G401 (cell line): Measurements from ENCODE around the gene LARGE1. TPM values are rescaled to one million over a fixed set of nuclear protein-coding genes. Genes with fewer than 3 reads are reported as not detected.

ENCODE experiments used
- DNase-seq: peaks from one replicate; pipeline ENCODE4 v3.0.0-alpha.2; 2015; ENCODE audit warnings: low spot score
- in situ Hi-C: cut with HindIII; loops from 2 replicates; pipeline ENCODE4 v1.10.0; 2016; ENCODE audit warnings: low sequenced_read_pairs, mixed read lengths
- total RNA-seq: library from RNA; depleted of rRNA; stranded (reverse); fragments of >200 nt; shearing (Covaris generic); gene quantifications from 2 replicates; pipeline ENCODE4 v1.2.3, GENCODE V29; 2014

LARGE1 gene
- total RNA-seq, 1 experiment from 2014 or later, result 0.10 TPM

DNA sequence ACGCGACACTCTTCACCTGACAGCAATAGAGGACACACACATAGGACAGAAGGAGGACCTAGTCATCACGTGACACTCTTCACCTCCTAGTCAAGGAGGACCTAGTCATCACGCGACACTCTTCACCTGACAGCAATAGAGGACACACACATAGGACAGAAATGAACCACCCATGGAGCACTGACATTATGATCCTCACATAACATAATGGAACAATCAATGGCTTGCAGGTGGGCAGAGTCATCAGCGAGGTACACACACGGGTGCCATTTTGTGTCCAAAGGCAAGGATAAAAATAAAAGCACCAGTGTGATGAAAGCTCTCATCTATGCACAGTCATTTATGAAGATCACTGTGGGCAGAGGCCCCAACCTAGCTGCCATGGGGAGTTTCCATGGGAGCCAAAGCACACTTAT is 354.7 kb downstream of the LARGE1 start:
- DNase-seq, result no peak
- in situ Hi-C loops, result no loop called here

DNA sequence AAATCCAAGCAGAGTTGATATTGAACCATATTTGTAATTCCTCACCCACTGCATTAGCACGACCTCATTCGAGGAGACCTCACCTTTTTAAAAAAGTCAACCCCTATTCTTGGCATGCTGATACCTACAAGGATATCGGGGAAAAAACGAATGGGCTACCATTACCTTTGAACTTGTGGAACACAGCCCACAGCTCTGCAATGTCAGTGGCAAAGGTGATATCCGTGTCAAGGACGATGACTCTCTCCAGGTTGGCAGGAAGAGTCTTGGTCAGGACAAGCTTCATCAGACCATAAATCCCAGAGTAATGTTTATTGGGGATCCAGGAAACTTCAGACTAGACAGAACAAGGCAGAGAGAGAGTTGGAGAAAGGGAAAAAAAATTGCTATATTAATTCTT is 355.6 kb downstream of the LARGE1 start:
- DNase-seq, result no peak
- in situ Hi-C loops, result no loop called here

DNA sequence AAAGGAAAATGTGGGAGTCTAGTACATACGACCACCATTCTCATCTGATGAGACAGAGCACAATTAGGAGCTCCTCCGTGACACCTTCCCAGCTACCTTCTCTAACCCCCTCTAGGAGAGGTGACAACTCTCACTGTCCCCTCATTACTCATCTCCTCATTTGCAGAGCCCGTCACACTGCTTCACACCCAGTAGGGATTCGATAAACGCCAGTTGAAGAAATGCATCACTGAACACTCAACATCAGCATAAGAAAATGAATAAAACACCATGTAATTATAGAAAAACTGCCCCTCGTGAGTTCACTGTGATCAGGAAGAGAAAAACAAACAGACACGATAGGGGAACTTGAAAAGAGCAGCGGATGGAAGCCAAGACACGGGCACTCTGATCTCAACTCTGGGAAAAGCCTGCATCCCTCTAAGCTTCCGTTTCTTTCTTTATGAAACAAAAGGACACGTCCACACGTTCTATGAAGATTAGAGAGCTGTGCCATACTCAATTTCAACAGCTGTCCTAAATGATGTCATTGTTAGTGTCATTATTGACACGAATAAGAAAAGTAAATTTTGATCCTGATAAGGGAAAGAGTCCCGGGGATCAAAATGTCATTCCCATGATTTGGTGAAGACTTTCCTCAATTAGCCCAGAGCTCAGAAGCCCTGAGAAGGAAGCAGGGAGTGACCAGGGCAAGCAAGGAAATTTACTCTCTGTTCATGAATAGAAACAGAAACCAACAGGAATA is 356.9 kb downstream of the LARGE1 start:
- in situ Hi-C loops, result no loop called here
- no peak for DNase-seq

DNA sequence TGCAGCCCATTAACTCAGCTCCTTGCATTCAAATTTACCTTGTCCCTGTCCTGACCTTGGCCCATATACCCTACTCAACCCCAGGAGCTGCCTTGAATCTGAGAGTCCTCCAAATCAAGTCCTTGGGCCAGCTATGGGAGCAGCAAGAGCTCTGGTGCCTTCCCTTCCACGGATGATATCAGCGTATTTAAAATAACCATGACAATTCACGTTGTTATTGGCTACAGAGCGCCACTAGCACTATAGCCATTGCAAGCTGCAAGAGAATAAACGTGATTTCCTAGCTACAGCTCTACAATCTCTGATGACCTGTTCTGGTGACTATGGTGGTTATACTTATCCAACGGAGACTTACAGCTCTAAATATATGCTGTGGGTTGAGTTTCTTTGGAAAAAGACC is 357.8 kb downstream of the LARGE1 start:
- no peak for DNase-seq
- in situ Hi-C loops, result no loop called here

DNA sequence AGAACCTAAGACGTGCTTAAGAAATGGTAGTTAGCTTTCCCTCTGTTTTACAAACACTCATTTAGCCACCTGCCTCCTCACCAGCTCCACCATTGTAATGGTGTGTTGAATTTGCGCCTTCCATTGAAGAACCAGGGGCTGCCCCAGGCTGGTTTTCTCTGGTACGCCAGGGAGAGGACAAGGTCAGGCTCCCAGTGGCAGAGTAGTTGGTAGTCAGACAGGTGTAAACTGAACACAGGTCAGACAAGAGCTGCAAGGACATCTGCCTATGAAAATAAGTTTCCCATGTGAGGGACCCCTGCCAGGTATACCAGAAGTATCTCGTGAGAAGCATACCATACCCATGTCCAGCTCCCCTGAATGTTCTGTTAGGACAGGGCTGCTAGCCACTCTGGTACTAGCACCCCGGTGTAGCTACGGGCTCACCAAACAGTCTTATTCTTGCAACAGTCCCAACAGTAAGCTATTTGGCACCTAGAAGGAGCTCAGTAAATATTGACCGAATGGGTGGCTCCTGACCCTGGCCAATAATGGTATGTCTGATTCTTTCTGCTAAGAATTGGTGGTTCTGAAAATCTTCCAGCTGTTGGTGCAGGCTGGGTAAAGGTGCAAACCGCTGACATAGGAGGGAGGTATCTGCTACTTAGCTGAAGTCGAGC is 359.0 kb downstream of the LARGE1 start:
- no peak for DNase-seq
- in situ Hi-C loops, result no loop called here

DNA sequence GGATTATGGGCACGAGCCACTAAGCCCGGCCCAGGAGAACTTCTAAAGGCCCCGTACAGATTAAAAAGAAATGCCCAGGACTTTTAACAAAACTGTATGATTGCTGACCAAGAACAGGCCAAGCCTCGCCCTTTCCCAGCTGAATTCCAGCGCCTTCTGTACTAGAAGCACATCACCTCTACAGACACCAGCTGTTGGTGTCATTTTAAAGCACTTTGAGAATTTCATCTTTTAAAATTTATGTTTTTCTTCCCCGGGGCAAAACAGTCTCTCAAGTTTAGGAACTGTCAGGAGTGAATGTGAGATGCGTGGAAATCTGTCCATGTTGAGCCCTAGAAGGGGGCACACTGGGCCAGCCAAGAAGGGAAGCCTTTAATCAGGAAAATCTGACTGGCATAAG is 362.4 kb downstream of the LARGE1 start:
- in situ Hi-C loops, result no loop called here
- no peak for DNase-seq

DNA sequence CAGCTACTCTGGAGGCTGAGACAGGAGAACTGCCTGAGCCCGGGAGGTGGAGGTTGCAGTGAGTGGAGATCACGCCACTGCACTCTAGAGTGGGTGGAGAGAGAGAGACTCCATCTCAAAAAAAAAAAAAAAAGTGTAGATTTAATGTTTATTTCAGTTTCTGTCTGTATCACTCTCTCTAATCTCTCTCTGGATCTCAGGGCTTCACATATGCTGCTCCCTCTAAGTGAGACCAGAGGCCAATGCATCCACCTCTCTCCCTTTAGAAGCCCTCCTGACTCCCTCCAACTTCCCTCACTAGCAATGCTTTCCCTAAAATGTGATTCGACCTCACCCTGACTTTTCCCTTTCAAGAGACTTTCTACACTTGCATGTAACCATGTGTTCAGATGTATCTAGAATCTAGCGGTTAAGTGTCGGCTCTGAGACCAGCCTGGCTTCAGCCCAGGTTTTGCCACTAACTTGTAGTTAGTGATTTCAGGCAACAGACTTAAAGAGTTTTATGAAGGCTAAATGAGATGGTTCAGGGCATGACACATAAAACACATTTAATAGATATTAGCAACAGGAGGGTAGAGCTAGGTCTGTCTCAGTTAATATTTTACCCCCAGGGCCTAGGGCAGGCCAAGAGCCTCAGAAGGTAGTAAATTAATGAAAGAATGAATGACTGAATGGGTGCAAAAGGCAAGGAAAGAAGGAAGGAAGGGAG is 364.3 kb downstream of the LARGE1 start:
- in situ Hi-C loops, result no loop called here
- no peak for DNase-seq

DNA sequence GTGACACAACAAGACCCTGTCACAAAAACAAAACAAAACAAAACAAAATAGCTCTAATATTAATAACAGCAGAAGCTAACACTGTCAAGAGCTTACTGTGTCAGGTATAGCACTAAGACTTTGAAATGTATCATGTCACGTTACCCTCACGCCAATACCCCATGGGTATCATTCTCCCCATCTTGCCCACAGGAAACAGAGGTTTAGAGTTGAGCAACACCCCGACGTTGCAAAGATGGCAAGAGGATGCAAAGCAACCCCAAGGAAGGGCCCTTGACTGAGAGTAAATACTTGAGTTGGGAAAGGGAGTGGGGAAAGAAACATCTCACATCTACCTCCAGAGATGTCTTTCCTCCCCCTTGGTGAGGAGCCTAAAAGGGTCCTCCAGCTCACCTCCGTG is 366.8 kb downstream of the LARGE1 start:
- DNase-seq, result no peak
- in situ Hi-C loops, result no loop called here

DNA sequence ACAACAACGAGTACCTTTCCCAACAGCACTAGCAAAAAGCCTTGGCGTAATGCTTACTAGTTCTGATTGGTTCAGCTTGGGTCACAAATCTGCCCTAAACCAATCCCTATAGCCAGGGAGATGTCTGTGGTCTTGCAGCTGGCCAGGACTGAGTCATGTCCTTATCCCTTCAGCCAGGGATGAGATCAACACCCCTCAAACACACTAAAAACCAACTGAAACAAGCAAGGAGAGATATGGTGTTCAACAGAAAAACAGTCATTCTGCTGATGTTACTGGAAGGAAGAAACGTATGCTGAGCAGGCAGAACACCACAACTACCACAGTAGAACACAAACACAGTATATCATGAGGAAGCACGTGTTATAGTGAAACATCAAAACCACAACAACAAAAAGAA is 375.6 kb downstream of the LARGE1 start:
- DNase-seq, result no peak
- in situ Hi-C loops, result no loop called here

DNA sequence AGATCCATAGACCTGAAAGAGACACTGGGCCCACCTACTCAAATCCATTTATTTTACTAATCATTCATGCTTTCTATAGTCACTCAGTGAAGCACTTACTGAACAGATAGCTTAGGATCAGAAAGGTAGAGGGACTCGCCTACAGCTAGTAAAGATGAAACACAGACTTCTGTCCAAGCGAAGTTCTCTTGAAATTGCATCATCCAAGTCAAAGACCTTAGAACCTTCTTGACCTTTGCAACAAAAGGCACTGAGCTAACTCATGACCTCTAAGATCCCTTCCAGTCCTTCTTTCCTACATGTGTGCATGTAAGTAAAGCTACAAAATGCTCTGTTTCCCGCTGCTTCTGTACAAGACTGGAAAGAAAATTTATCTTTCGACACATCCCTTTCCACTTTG is 377.6 kb downstream of the LARGE1 start:
- no peak for DNase-seq
- in situ Hi-C loops, result no loop called here

DNA sequence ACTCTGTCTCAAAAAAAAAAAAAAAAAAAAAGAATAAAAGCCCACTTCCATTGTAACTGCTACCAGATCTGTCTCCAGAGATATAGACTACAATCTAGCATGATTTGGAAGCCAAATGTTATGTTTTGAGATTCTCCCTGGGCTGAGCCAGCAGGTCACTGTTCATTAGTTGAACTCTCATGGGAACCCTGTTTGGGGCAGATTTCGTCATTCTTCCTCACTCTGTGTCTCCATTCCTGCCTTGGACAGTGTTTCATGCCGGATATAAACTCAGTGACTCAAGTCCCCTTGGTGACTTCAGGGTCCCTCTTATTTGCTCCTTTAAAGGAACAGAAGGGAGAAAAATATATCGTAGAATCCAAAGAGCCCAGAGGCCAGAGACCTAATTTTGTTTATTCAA is 378.1 kb downstream of the LARGE1 start:
- DNase-seq, result no peak
- in situ Hi-C loops, result no loop called here

DNA sequence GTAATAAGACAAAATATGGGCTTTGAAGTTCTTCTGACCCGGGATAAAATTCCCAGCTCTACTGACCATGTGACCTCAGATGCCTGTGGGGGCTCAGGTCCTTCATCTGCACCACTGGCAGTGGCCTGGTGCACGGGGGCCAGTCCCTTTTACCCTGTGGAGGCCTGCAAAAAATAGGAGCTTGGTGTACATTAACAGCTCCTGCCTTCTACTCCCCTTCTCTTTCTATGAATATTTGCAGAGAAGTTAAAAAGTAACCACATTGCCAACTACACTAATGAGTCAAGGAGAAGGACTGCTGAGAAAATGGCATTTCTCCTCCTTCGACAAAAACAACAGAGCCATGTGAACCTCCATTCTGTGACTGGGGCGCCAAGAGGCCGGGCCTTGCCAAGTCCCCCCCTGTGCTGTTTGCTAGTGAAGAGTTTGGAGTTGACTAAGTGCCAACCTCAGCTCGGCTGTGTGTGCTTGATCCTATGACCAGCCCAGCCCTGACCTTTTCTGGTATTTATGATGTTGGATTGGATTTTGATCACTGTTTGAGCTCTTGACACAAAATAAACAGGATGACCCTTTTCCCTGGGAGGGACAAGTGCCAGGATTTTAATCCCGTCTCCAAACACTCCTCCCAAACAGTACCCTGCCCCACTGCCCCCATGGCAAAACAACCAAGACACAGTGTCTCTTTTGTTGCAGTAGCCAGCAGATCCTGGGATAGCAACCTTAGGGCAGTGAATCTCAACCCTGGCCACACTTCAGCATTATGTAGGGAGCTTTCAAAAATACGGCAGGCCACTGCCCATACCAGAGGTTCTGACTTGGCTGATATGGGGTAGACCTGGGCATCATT is 380.1 kb downstream of the LARGE1 start:
- peak; percentile 57 for DNase-seq
- in situ Hi-C loops, result no loop called here

DNA sequence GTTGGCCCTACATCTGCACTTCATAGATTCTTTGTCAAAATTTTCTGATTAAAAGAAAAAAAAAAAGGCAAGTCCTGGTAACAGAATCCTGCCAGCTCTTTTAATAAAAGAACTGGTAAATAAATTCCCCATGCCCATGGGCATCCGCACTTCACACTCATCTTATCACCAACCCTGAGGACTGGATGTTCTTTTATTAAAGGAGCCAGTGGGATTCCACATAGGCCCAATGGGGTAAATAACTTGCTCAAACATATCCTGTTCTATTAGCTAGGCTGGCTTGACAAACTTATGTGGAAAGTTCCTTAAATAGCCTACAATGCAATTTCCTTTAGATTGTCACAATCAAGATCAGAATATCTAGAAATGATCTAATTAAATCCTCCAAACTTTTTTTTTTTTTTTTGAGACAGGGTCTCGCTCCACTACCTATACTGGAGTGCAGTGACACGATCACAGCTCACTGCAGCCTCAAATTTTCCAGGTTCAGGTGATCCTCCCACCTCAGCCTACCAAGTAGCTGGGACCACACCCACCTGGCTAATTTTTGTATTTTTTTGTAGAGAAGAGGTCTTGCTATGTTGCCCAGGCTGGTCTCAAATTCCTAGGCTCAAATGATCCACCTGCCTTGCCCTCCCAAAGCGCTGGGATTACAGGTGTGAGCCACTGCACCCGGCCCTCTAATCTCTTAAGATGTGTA is 380.9 kb downstream of the LARGE1 start:
- in situ Hi-C loops, result no loop called here
- no peak for DNase-seq

DNA sequence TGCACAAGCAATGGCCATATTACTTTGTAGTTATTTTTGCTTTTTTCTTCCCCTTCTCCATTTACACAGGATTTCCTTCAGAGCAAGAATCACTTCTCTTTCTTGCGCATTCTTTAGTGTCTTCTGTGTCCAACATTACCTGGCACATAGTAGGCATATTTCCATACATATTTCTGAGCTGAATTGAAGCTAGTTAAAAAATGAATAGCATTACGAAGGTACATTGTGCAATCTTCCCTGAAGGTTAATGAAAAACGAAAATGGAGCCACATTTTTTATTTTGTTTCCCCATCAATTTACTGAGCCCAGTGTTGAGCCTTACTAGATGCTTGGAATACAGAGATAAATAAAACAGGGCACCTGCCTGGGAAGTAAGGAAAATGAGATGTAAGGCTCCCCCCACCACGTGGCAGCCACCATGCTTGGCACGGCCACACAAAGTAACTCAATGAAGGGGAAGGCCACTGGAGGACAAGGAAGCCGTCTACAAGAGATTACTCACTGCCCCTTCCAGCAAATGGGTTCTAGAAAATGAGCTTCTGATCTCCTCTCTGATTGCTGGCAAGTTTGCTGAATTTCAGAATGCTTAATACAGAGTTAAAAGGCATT is 381.9 kb downstream of the LARGE1 start:
- in situ Hi-C loops, result no loop called here
- DNase-seq, result no peak

DNA sequence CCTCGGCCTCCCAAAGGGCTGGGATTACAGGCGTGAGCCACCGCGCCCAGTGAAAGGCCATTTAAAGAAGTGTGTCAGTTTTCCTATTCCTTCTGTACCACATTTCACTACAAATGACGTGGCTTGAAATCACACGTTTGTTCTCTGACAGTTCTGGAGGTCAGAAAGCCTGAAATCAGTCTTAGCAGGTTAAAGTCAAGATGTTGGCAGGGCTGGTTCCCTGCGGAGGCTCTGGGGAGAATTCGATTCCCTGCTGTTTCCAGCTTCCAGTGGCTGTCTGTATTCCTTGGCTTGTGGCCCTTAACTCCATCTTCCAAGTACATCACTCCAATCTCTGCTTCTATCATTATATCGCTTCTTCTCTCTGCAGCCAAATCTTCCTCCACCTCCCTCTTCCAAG is 383.2 kb downstream of the LARGE1 start:
- in situ Hi-C loops, result no loop called here
- DNase-seq, result no peak

DNA sequence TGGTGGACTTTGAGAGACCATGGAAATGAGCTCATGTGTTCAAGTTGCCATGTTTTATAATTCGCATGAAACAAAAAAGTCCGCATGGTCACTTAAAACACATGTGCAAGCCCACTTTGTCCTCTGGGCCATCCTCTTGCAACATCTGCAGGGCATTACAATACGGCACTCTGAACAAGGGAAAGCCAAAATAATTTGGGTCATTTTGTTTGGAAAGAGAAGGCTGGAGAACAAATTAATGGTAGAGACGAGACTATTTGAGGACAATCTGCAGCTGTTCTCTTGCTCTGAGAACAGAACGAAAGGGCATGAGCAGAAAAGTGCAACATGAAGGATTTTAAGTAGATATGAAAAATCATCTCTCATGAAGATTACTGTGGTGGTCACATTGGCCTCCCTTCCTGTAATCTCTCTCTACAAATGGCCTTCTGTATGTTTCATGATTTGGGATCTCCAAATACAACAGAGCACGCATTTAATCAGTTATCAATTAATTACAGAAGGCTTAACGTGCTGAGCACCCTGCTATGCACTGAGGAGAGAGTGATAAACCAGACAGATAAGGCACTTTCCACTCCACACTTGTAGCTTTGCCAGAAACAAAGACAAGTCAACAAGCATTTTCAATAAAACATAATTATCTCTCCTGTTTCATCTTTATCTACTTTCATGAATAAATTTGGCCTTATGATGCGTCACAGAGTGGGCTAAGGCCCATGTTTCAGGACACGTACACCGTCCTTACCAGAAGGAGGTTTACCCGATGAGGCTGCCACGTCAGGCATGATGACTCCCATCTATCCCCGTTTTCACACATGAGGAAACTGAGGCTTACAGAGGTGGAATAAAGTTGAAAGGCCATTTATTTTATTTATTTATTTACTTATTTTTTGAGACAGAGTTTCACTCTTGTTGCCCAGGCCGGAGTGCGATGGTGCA is 384.1 kb downstream of the LARGE1 start:
- in situ Hi-C loops, result no loop called here
- no peak for DNase-seq

DNA sequence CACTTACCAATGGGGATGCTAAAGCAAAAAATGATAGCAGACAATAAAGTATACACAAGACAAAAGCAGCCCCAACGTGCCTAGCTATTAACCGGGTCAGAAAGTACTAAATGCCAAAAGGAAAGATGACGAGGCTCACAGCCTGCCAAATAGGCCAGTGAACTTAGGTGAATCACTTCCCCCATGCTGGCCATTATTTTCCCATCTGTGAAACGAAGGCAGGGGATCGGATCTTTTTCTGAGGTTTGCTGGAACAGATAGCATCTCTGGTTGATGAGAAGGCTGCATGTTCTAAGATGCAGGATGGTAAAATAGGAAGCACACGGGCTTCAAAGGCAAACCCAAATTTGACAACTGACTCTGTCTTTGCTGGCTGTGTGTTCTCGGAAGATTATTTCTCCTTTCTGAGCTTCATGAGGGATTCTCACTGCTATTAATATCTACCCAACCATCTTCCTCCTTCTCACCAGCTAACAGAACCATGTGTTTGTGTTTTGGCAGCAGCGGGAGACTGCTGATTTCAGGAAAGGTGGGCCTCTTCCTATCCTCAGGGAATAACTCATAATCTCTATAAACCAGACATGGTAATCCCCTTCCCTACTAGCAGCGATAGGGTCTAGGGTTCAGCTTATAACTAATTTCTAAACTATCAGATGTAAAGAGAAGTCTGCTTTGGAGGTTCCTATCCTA is 390.7 kb downstream of the LARGE1 start:
- peak; percentile 50 for DNase-seq
- in situ Hi-C loops, result no loop called here
